Measurements from ENCODE around the gene CDYL2.

DNA sequence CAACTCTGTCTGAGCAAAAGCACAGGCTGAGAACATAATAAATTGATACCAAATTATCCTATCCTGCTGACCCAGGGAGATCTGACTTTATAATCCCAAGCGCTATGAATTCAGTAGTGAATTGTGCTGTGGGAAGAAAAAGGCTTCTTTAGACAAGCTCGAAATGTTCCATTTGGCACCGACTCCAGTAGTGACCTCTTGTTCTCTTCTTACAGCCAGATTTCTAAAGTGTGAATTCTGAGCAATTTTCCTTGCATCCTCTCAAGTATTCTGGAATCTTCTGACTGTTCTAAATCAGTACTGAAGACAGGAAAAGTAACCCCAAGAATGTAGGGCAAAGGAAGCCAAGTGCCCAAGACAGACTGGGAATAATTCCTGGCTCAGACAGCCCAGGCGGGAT lies 58.2 kb downstream of the CDYL2 start:
- TF ChIP-seq POLR2A (IDR thresholded peaks at IDR 0.05): no peak
- TF ChIP-seq, protein P1, sequence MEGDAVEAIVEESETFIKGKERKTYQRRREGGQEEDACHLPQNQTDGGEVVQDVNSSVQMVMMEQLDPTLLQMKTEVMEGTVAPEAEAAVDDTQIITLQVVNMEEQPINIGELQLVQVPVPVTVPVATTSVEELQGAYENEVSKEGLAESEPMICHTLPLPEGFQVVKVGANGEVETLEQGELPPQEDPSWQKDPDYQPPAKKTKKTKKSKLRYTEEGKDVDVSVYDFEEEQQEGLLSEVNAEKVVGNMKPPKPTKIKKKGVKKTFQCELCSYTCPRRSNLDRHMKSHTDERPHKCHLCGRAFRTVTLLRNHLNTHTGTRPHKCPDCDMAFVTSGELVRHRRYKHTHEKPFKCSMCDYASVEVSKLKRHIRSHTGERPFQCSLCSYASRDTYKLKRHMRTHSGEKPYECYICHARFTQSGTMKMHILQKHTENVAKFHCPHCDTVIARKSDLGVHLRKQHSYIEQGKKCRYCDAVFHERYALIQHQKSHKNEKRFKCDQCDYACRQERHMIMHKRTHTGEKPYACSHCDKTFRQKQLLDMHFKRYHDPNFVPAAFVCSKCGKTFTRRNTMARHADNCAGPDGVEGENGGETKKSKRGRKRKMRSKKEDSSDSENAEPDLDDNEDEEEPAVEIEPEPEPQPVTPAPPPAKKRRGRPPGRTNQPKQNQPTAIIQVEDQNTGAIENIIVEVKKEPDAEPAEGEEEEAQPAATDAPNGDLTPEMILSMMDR (IDR thresholded peaks at IDR 0.05 in 4 of 5, conservative IDR thresholded peaks at IDR 0.05 in 1 of 5): no peak
